Heart left ventricle (tissue), 16 donors: ENCODE results near the gene ECHS1. TPM values are rescaled to one million over a fixed set of nuclear protein-coding genes. Genes with fewer than 3 reads are reported as not detected.

Experiments
- ATAC-seq, 4 donors: fragments of 200-7000 bp; cut with Tn5 transposase; one replicate each; pipeline ENCODE4 v1.9.1; 2020 to 2022; ENCODE audit warnings: moderate library complexity in 4 of 4, mild to moderate bottlenecking in 3 of 4, moderate number of reproducible peaks in 1 of 4
- DNase-seq, 5 donors: peaks; one replicate each; pipeline ENCODE4 v3.0.0-alpha.2; 2020
- H3K27ac ChIP-seq, 12 donors: fragments of 200-600 bp; sonication (generic) in 4 of 12; one replicate each; pipeline versions ENCODE4 v1.5.0 to v1.8.0; 2016 to 2022; ENCODE audit warnings: mild to moderate bottlenecking in 2 of 12
- H3K27me3 ChIP-seq, 9 donors: fragments of 200-600 bp; sonication (generic) in 2 of 9; one replicate each; pipeline versions ENCODE4 v1.5.1 to v1.8.0; 2016 to 2022; ENCODE audit warnings: mild to moderate bottlenecking in 3 of 9
- H3K36me3 ChIP-seq, 9 donors: fragments of 200-600 bp; sonication (generic) in 2 of 9; one replicate each; pipeline versions ENCODE4 v1.5.0 to v1.8.0; 2018 to 2022; ENCODE audit warnings: mild to moderate bottlenecking in 2 of 9
- H3K4me1 ChIP-seq, 12 donors: fragments of 200-600 bp; sonication (generic) in 4 of 12; one replicate each; pipeline versions ENCODE4 v1.5.0 to v1.8.0; 2016 to 2022; ENCODE audit warnings: mild to moderate bottlenecking in 3 of 12
- H3K4me3 ChIP-seq, 12 donors: fragments of 200-600 bp; sonication (generic) in 4 of 12; one replicate each; pipeline versions ENCODE4 v1.5.0 to v1.8.0; 2017 to 2022; ENCODE audit warnings: mild to moderate bottlenecking in 9 of 12, moderate library complexity in 4 of 12
- H3K9me3 ChIP-seq, 12 donors: fragments of 200-600 bp; sonication (generic) in 4 of 12; one replicate each; pipeline versions ENCODE4 v1.5.0 to v1.8.0; 2016 to 2022; ENCODE audit warnings: mild to moderate bottlenecking in 1 of 12
- POLR2A ChIP-seq, 2 donors: fragments of 450-650 bp; IDR thresholded peaks; one replicate each; pipeline ENCODE4 v1.6.1; 2017; ENCODE audit warnings: antibody characterized with exemption in 2 of 2, mild to moderate bottlenecking in 2 of 2, moderate library complexity in 2 of 2
- WGBS, 4 donors: extraction: QIAGEN DNeasy Blood & Tissue Kit in 2 of 4; methylation state at CpG; one replicate each; pipeline versions ENCODE4 v1.1.5 to v1.1.7; 2013 to 2018; 5-methylcytosine and 5-hydroxymethylcytosine counted together
- intact Hi-C, 10 donors: fragments of 100-400 bp; cut with DNase I; formaldehyde crosslinking; loops; one replicate each; pipeline versions ENCODE4 v1.11.1 to v1.14.2; 2022
- microRNA-seq, 4 donors: library from miRNA; unstranded; fragments of <30 nt; microRNA quantifications; one replicate each; pipeline versions ENCODE4 to v1.2.0, GENCODE V29; 2017 to 2020
- polyA plus RNA-seq, 2 donors: library from polyadenylated mRNA; stranded (reverse); fragments of 200-250 nt; gene quantifications; one replicate each; pipeline ENCODE4 v1.2.3, GENCODE V29; 2013
- total RNA-seq, 9 donors: library from RNA; depleted of rRNA in 2 of 9; stranded (reverse); fragments of >200 nt in 2 of 9; fragmentation: NEBNext Ultra II Directional in 3 of 9; extraction: Animal tissue kit (Norgen Biotek cat#: 25700) in 3 of 9; gene quantifications; one replicate each; pipeline versions ENCODE4 v1.1.0 to v1.2.4, GENCODE V29; 2016 to 2023
- TF ChIP-seq, protein P1 (sequence below), 12 donors: fragments of 200-600 bp; sonication (generic) in 4 of 12; IDR thresholded peaks; one replicate each; pipeline versions ENCODE4 v1.5.0 to v1.8.0; 2018 to 2022; ENCODE audit warnings: antibody characterized with exemption in 12 of 12, mild to moderate bottlenecking in 5 of 12
- donor health status: ischemic (EF 13 %, LVEDD 7.1; RV severe dilation, severe dysfunction).
- donor health status: healthy with polysubstance abuse.
- donor health status: DM: no; HTN: yes; CAD: no.
- donor health status: DM: no; HTN: no; CAD: no.
- donor health status: ischemic (EF 25% LVEDD 6.9; RV normal size, moderate dysfunction).
- donor health status: ischemic (EF 25% LVEDD 5.7; RV mildly dilated, moderate dysfunction).
- donor health status: healthy.
- donor health status: DM: yes; HTN: yes; CAD: no.
- donor health status: ischemic (EF 35%, LVEDD 5.7; RV mildly dilated, moderate dysfunction).
- donor health status: nonischemic (EF 11% LVEDD 7.7; RV severe dilation, severe dysfunction).
- donor health status: DM: yes; HTN: yes; CAD: no.
- donor health status: PGD.
- donor health status: ischemic (EF 29% LVEDD 5.4; RV normal size, mild dysfunction).
- donor health status: nonischemic (EF 23%, LVEDD 6.1; RV moderate dilation, normal function).

ECHS1 gene
- total and polyA plus RNA-seq, 11 donors = 132 to 303 (median 201) TPM

DNA sequence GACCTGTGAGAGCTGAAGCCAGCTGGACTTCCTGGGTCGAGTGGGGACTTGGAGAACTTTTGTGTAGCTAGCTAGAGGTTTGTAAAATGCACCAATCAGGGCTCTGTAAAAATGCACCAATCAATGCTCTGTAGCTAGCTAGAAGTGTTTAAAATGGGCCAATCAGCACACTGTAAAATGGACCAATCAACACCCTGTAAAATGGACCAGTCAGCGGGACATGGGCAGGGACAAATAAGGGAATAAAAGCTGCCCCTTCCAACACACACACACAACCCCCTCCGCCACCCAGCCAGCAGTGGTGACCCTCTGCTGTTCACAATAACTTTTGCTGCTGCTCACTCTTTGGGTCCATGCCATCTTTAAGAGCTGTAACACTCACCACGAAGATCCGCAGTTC lies 57.3 kb downstream of the ECHS1 start:
- 71 to 90% (median 85%) methylated on average over 5 of the region's 5 CpGs for WGBS, 4 donors
- TF ChIP-seq, protein P1, sequence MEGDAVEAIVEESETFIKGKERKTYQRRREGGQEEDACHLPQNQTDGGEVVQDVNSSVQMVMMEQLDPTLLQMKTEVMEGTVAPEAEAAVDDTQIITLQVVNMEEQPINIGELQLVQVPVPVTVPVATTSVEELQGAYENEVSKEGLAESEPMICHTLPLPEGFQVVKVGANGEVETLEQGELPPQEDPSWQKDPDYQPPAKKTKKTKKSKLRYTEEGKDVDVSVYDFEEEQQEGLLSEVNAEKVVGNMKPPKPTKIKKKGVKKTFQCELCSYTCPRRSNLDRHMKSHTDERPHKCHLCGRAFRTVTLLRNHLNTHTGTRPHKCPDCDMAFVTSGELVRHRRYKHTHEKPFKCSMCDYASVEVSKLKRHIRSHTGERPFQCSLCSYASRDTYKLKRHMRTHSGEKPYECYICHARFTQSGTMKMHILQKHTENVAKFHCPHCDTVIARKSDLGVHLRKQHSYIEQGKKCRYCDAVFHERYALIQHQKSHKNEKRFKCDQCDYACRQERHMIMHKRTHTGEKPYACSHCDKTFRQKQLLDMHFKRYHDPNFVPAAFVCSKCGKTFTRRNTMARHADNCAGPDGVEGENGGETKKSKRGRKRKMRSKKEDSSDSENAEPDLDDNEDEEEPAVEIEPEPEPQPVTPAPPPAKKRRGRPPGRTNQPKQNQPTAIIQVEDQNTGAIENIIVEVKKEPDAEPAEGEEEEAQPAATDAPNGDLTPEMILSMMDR (IDR thresholded peaks at IDR 0.05) = no peak
- TF ChIP-seq POLR2A (IDR thresholded peaks at IDR 0.05) = no peak
- Histone ChIP-seq H3K27ac (no peak overlapping the region), H3K36me3 (peaks cover 0 to 25% (median 18%) of the 10 kb centered on the region in 9 donors), H3K4me1 (peaks cover 0 to 9% (median 4%) of the 10 kb centered on the region in 12 donors), H3K27me3 (peaks cover 0 to 15% (median 6%) of the 10 kb centered on the region in 9 donors), H3K4me3 (no peak overlapping the region), H3K9me3 (no peaks in the 10 kb centered on the region)
- ATAC-seq (no peak), DNase-seq (no peak)
- intact Hi-C loops = loop anchor here in 3 of 10 donors (5.0 to 10.0 kb wide), 5 partner anchors 169 to 481 kb away; no protein-coding TSS in a partner anchor

GRCh38 chr10:133314911-133315310 lies 58.2 kb downstream of the ECHS1 start:
- 91 to 95% (median 92%) methylated on average over 12 of the region's 12 CpGs for WGBS, 4 donors
- no peak for ATAC-seq
- intact Hi-C loops = loop anchor here in 4 of 10 donors (5.0 to 10.0 kb wide), 5 partner anchors 168 to 480 kb away; no protein-coding TSS in a partner anchor

GRCh38 chr10:133313192-133313591 lies 60.0 kb downstream of the ECHS1 start:
- TF ChIP-seq, protein P1 (IDR thresholded peaks at IDR 0.05) = no peak
- no peak for TF ChIP-seq POLR2A (IDR thresholded peaks at IDR 0.05)
- Histone ChIP-seq H3K4me3 (no peak overlapping the region), H3K27me3 (no peaks in the 10 kb centered on the region), H3K36me3 (peaks cover 0 to 38% (median 26%) of the 10 kb centered on the region in 9 donors), H3K9me3 (no peaks in the 10 kb centered on the region), H3K4me1 (peaks cover 0 to 11% (median 1%) of the 10 kb centered on the region in 12 donors), H3K27ac (no peak overlapping the region)
- intact Hi-C loops = loop anchor here in 3 of 10 donors (5.0 to 10.0 kb wide), 3 partner anchors 294 to 478 kb away; no protein-coding TSS in a partner anchor
- ATAC-seq (no peak), DNase-seq (no peak)
- 74 to 80% (median 79%) methylated on average over 4 of the region's 4 CpGs for WGBS, 4 donors

More at GRCh38 chr10:133314911-133315310, 58.2 kb downstream of the ECHS1 start:
- no peak overlapping the region for H3K4me3 ChIP-seq
- no peaks in the 10 kb centered on the region for H3K9me3 ChIP-seq
- H3K27ac ChIP-seq = no peak overlapping the region
- H3K36me3 ChIP-seq = peaks cover 0 to 34% (median 26%) of the 10 kb centered on the region in 9 donors
- DNase-seq = no peak
- TF ChIP-seq POLR2A (IDR thresholded peaks at IDR 0.05) = no peak
- TF ChIP-seq, protein P1 (IDR thresholded peaks at IDR 0.05) = no peak
- H3K4me1 ChIP-seq = peaks cover 0 to 9% (median 4%) of the 10 kb centered on the region in 12 donors
- H3K27me3 ChIP-seq = peaks cover 0 to 11% (median 6%) of the 10 kb centered on the region in 9 donors

- Histone ChIP-seq H3K4me1 (peaks cover 0 to 15% (median 4%) of the 10 kb centered on the region in 12 donors), H3K27me3 (no peaks in the 10 kb centered on the region), H3K4me3 (no peak overlapping the region), H3K9me3 (no peaks in the 10 kb centered on the region), H3K27ac (no peak overlapping the region), H3K36me3 (peaks cover 0 to 38% (median 26%) of the 10 kb centered on the region in 9 donors)
- DNase-seq (no peak), ATAC-seq (no peak)
- intact Hi-C loops = loop anchor here in 3 of 10 donors (5.0 to 10.0 kb wide), 3 partner anchors 295 to 478 kb away; no protein-coding TSS in a partner anchor
- WGBS, 4 donors = 88 to 96% (median 91%) methylated on average over 9 of the region's 9 CpGs
- TF ChIP-seq POLR2A (IDR thresholded peaks at IDR 0.05) = no peak
- TF ChIP-seq, protein P1 (IDR thresholded peaks at IDR 0.05) = no peak
Observed at GRCh38 chr10:133312769-133313145, 60.4 kb downstream of the ECHS1 start.

Small RNA genes lying within 50 kb of the gene (microRNA-seq; reads per million reads assigned to microRNA genes)
- gene MIR3944 = 0.60 to 1.2 (median 0.71) reads per million in 4 donors

Other genes starting within 250 kb of the ECHS1 start
- gene KNDC1, start 213.1 kb downstream of the ECHS1 start, total RNA-seq = 1 to 10 TPM in 1 of 9 donors, under 1 TPM in 6, not detected in 2; 0.05 to 2.9 (median 0.13) TPM
- under 1 TPM in 1 of 2 donors, not detected in 1; 0.04 TPM for gene KNDC1, start 213.1 kb downstream of the ECHS1 start, polyA plus RNA-seq
- gene UTF1, start 143.1 kb downstream of the ECHS1 start, total RNA-seq = not detected
- not detected for gene UTF1, start 143.1 kb downstream of the ECHS1 start, polyA plus RNA-seq
- 1 to 10 TPM in 1 of 9 donors, under 1 TPM in 8; 0.29 to 2.3 (median 0.56) TPM for gene VENTX, start 135.5 kb downstream of the ECHS1 start, total RNA-seq
- gene VENTX, start 135.5 kb downstream of the ECHS1 start, polyA plus RNA-seq = under 1 TPM; 0.58 to 0.99 TPM
- gene ADAM8, start 96.5 kb downstream of the ECHS1 start, total RNA-seq = 10 to 100 TPM in 1 of 9 donors, 1 to 10 TPM in 8; 1.2 to 10.3 (median 2.6) TPM
- 1 to 10 TPM in 1 of 2 donors, under 1 TPM in 1; 0.50 to 1.2 TPM for gene ADAM8, start 96.5 kb downstream of the ECHS1 start, polyA plus RNA-seq
- 10 to 100 TPM; 33.5 to 49.5 (median 40.1) TPM for gene TUBGCP2, start 64.5 kb downstream of the ECHS1 start, total RNA-seq
- gene TUBGCP2, start 64.5 kb downstream of the ECHS1 start, polyA plus RNA-seq = 10 to 100 TPM; 34.5 to 36.0 TPM
- gene ZNF511, start 64.4 kb downstream of the ECHS1 start, total RNA-seq = 10 to 100 TPM; 34.5 to 53.3 (median 40.5) TPM
- 10 to 100 TPM; 44.5 to 80.4 TPM for gene ZNF511, start 64.4 kb downstream of the ECHS1 start, polyA plus RNA-seq
- 1 to 10 TPM in 1 of 9 donors, not detected in 8; 1.7 TPM for gene CALY, start 36.5 kb downstream of the ECHS1 start, total RNA-seq
- not detected for gene CALY, start 36.5 kb downstream of the ECHS1 start, polyA plus RNA-seq
- gene PRAP1, start 26.0 kb downstream of the ECHS1 start, total RNA-seq = not detected
- gene PRAP1, start 26.0 kb downstream of the ECHS1 start, polyA plus RNA-seq = not detected
- gene FUOM, start 15.3 kb downstream of the ECHS1 start, total RNA-seq = 10 to 100 TPM in 2 of 9 donors, 1 to 10 TPM in 7; 4.3 to 24.1 (median 8.0) TPM
- gene FUOM, start 15.3 kb downstream of the ECHS1 start, polyA plus RNA-seq = 10 to 100 TPM in 1 of 2 donors, 1 to 10 TPM in 1; 8.6 to 16.0 TPM
- gene PAOX, start 5.9 kb upstream of the ECHS1 start, total RNA-seq = 1 to 10 TPM; 2.1 to 7.3 (median 3.4) TPM
- 1 to 10 TPM; 2.9 to 4.7 TPM for gene PAOX, start 5.9 kb upstream of the ECHS1 start, polyA plus RNA-seq
- 10 to 100 TPM; 11.6 to 29.5 (median 18.1) TPM for gene MTG1, start 20.8 kb upstream of the ECHS1 start, total RNA-seq
- 10 to 100 TPM; 24.8 to 34.2 TPM for gene MTG1, start 20.8 kb upstream of the ECHS1 start, polyA plus RNA-seq
- gene SPRN, start 51.3 kb upstream of the ECHS1 start, total RNA-seq = under 1 TPM in 3 of 9 donors, not detected in 6; 0.11 to 0.25 (median 0.13) TPM
- gene SPRN, start 51.3 kb upstream of the ECHS1 start, polyA plus RNA-seq = under 1 TPM; 0.04 to 0.11 TPM
- 1 to 10 TPM in 1 of 9 donors, under 1 TPM in 8; 0.08 to 1.3 (median 0.34) TPM for gene SCART1, start 80.6 kb upstream of the ECHS1 start, total RNA-seq
- under 1 TPM; 0.18 to 0.46 TPM for gene SCART1, start 80.6 kb upstream of the ECHS1 start, polyA plus RNA-seq
- gene CYP2E1, start 154.0 kb upstream of the ECHS1 start, total RNA-seq = 1 to 10 TPM in 4 of 9 donors, under 1 TPM in 3, not detected in 2; 0.77 to 2.2 (median 1.1) TPM
- under 1 TPM; 0.43 to 0.46 TPM for gene CYP2E1, start 154.0 kb upstream of the ECHS1 start, polyA plus RNA-seq
- gene SYCE1, start 192.2 kb upstream of the ECHS1 start, total RNA-seq = under 1 TPM in 3 of 9 donors, not detected in 6; 0.32 to 0.39 (median 0.37) TPM
- gene SYCE1, start 192.2 kb upstream of the ECHS1 start, polyA plus RNA-seq = under 1 TPM in 1 of 2 donors, not detected in 1; 0.23 TPM